Lung (tissue), 13 donors: ENCODE results near the gene AXDND1. TPM values are rescaled to one million over a fixed set of nuclear protein-coding genes. Genes with fewer than 3 reads are reported as not detected.

Experiments used
- ATAC-seq: fragments of 200-7000 bp; cut with Tn5 transposase; one replicate; pipeline ENCODE4 v1.9.1; 2020; ENCODE audit warnings: moderate number of reproducible peaks; ENCODE audit not compliant: insufficient read depth, low FRiP score
- DNase-seq, 3 donors: peaks; one replicate each; pipeline ENCODE4 v3.0.0-alpha.2; 2013 to 2017
- H3K27ac ChIP-seq, 2 donors: one replicate each; pipeline ENCODE4 v1.5.1; 2013; ENCODE audit warnings: mild to moderate bottlenecking in 2 of 2, moderate library complexity in 2 of 2, control low read depth in 1 of 2, inconsistent platforms in 1 of 2, low read depth in 1 of 2, low read length in 1 of 2
- H3K27me3 ChIP-seq, 3 donors: one replicate each; pipeline ENCODE4 v1.5.1; 2013; ENCODE audit warnings: low read length in 2 of 3; ENCODE audit not compliant: control insufficient read depth in 3 of 3, insufficient read depth in 3 of 3
- H3K36me3 ChIP-seq, 4 donors: one replicate each; pipeline ENCODE4 v1.5.1; 2013; ENCODE audit warnings: low read length in 4 of 4, mild to moderate bottlenecking in 1 of 4, moderate library complexity in 1 of 4; ENCODE audit not compliant: control insufficient read depth in 4 of 4, insufficient read depth in 4 of 4
- H3K4me1 ChIP-seq, 5 donors: one replicate each; pipeline ENCODE4 v1.5.1; 2013; ENCODE audit warnings: low read length in 5 of 5, mild to moderate bottlenecking in 2 of 5, moderate library complexity in 1 of 5; ENCODE audit not compliant: control insufficient read depth in 5 of 5, insufficient read depth in 5 of 5
- H3K4me3 ChIP-seq: one replicate; pipeline ENCODE4 v1.5.1; 2013; ENCODE audit warnings: mild to moderate bottlenecking, control low read depth, moderate library complexity
- H3K9ac ChIP-seq, 2 donors: one replicate each; pipeline ENCODE4 v1.5.1; 2013; ENCODE audit warnings: low read length in 2 of 2, control low read depth in 1 of 2; ENCODE audit not compliant: insufficient read depth in 1 of 2
- H3K9me3 ChIP-seq, 4 donors: one replicate each; pipeline ENCODE4 v1.5.1; 2013; ENCODE audit warnings: low read length in 3 of 4, mild to moderate bottlenecking in 1 of 4, moderate library complexity in 1 of 4; ENCODE audit not compliant: control insufficient read depth in 4 of 4, insufficient read depth in 3 of 4
- CTCF ChIP-seq: IDR thresholded peaks from 2 replicates; pipeline ENCODE4 v1.5.1; 2012; ENCODE audit warnings: mild to moderate bottlenecking; ENCODE audit errors: control extremely low read depth, extremely low read depth
- WGBS, 2 donors: extraction: QIAGEN DNeasy Blood & Tissue Kit; methylation state at CpG; one replicate each; pipeline ENCODE4 v1.1.7; 2013; 5-methylcytosine and 5-hydroxymethylcytosine counted together
- polyA plus RNA-seq, 2 donors: library from polyadenylated mRNA; stranded (reverse); fragments of 200-250 nt; gene quantifications; one replicate each; pipeline ENCODE4 v1.2.1, GENCODE V29; 2013
- small RNA-seq: library from RNA; depleted of rRNA; stranded (forward); fragments of <200 nt; gene quantifications from one replicate; pipeline ENCODE3, GENCODE V24; 2014; ENCODE audit warnings: low replicate concordance
- total RNA-seq, 2 donors: library from RNA; depleted of rRNA in 1 of 2; stranded (reverse); fragments of >200 nt in 1 of 2; gene quantifications; one replicate each; pipeline ENCODE4 v1.2.1, GENCODE V29; 2014 to 2021
- donor health status: control.
- donor health status: control.
- donor health status: Bipolar disorder and iron deficiency.
- donor health status: healthy.
- donor health status: DM: yes; HTN: yes; CAD: no.

AXDND1 gene
- total and polyA plus RNA-seq, 4 donors, result 0.10 to 2.7 (median 0.42) TPM

- no peak for DNase-seq
- Histone ChIP-seq H3K27ac (no peak overlapping the region), H3K36me3 (no peaks in the 10 kb centered on the region), H3K9me3 (no peaks in the 10 kb centered on the region), H3K4me3 (no peak overlapping the region), H3K9ac (no peak overlapping the region), H3K27me3 (peaks cover under 1 to 8% (median under 1%) of the 10 kb centered on the region in 3 donors), H3K4me1 (no peaks in the 10 kb centered on the region)
- no peak for ATAC-seq
- WGBS, 2 donors, result 18 to 57% methylated on average over 1 of the region's 1 CpG
- no peak for TF ChIP-seq CTCF
Measured at GRCh38 chr1:179598631-179599030, 232.9 kb downstream of the AXDND1 start.

- Histone ChIP-seq H3K4me3 (no peak overlapping the region), H3K4me1 (no peaks in the 10 kb centered on the region), H3K9me3 (no peaks in the 10 kb centered on the region), H3K27me3 (peaks cover 0 to under 1% (median 0%) of the 10 kb centered on the region in 3 donors), H3K9ac (no peak overlapping the region), H3K36me3 (no peaks in the 10 kb centered on the region), H3K27ac (no peak overlapping the region)
- no peak for TF ChIP-seq CTCF
- ATAC-seq (peak; percentile 41), DNase-seq (peak in 2 of 3 donors; percentile 32 to 49)
Measured at GRCh38 chr1:179599623-179600249, 234.0 kb downstream of the AXDND1 start.

- H3K27ac ChIP-seq, result no peak overlapping the region
- no peak for DNase-seq
- H3K4me3 ChIP-seq, result no peak overlapping the region
- TF ChIP-seq CTCF, result no peak
- H3K36me3 ChIP-seq, result no peaks in the 10 kb centered on the region
- no peaks in the 10 kb centered on the region for H3K27me3 ChIP-seq
- H3K9me3 ChIP-seq, result no peaks in the 10 kb centered on the region
- no peak overlapping the region for H3K9ac ChIP-seq
- ATAC-seq, result no peak
- H3K4me1 ChIP-seq, result no peaks in the 10 kb centered on the region
- 93 to 100% methylated on average over 1 of the region's 1 CpG for WGBS, 2 donors
Measured at GRCh38 chr1:179601093-179601492, 235.3 kb downstream of the AXDND1 start.

Small RNAs within 50 kb of the gene (small RNA-seq; reads per million reads assigned to genes)
- not detected for gene MEF2AP1
- 0.12 reads per million for gene RNU5F-2P

Other genes starting within 250 kb of the AXDND1 start
- gene ABL2, start 136.3 kb upstream of the AXDND1 start, total RNA-seq, result 10 to 100 TPM; 22.6 to 27.8 TPM
- gene ABL2, start 136.3 kb upstream of the AXDND1 start, polyA plus RNA-seq, result 10 to 100 TPM in 1 of 2 donors, 1 to 10 TPM in 1; 3.3 to 10.1 TPM
- gene SOAT1, start 72.2 kb upstream of the AXDND1 start, total RNA-seq, result 10 to 100 TPM; 41.6 to 76.0 TPM
- 10 to 100 TPM; 10.5 to 26.0 TPM for gene SOAT1, start 72.2 kb upstream of the AXDND1 start, polyA plus RNA-seq
- gene NPHS2, start 210.0 kb downstream of the AXDND1 start, total RNA-seq, result not detected
- not detected for gene NPHS2, start 210.0 kb downstream of the AXDND1 start, polyA plus RNA-seq
- gene TDRD5, start 225.9 kb downstream of the AXDND1 start, total RNA-seq, result under 1 TPM; 0.18 to 0.37 TPM
- gene TDRD5, start 225.9 kb downstream of the AXDND1 start, polyA plus RNA-seq, result under 1 TPM; 0.05 to 0.12 TPM